ENCODE measurements around the gene TCF7L1. TPM values are rescaled to one million over a fixed set of nuclear protein-coding genes. Genes with fewer than 3 reads are reported as not detected.
"Not testable (repeated sequence)": the region's sequence is repeated elsewhere in the genome, so short reads cannot be mapped to it uniquely, and the experiment has no call there.

The TCF7L1 gene
- total RNA-seq, 1 donor from 2014 or later = 83.8 TPM

GRCh38 chr2:85329181-85329651 lies 196.0 kb downstream of the TCF7L1 start:
- Mint-ChIP-seq H3K27ac (ENCODE audit: unreplicated experiment) (no peak overlapping the region), H3K4me3 (ENCODE audit: unreplicated experiment) (peak overlapping the region; percentile 12), H3K36me3 (ENCODE audit: low read depth, unreplicated experiment) (peaks cover 30% of the 10 kb centered on the region), H3K27me3 (ENCODE audit: unreplicated experiment) (peaks cover 8% of the 10 kb centered on the region), H3K4me1 (ENCODE audit: unreplicated experiment) (peaks cover 32% of the 10 kb centered on the region), H3K9me3 (ENCODE audit: unreplicated experiment) (no peaks in the 10 kb centered on the region)
- no peak for TF ChIP-seq CTCF (IDR thresholded peaks at IDR 0.05; ENCODE audit: unreplicated experiment)
- no peak for DNase-seq (ENCODE audit: low spot score)

GRCh38 chr2:85329701-85330100 lies 196.5 kb downstream of the TCF7L1 start:
- Mint-ChIP-seq H3K4me1 (ENCODE audit: unreplicated experiment) (peaks cover 30% of the 10 kb centered on the region), H3K36me3 (ENCODE audit: low read depth, unreplicated experiment) (peaks cover 25% of the 10 kb centered on the region)
- not testable (repeated sequence) for H3K27ac Mint-ChIP-seq (ENCODE audit: unreplicated experiment); H3K4me3 Mint-ChIP-seq (ENCODE audit: unreplicated experiment); DNase-seq (ENCODE audit: low spot score); H3K9me3 Mint-ChIP-seq (ENCODE audit: unreplicated experiment); H3K27me3 Mint-ChIP-seq (ENCODE audit: unreplicated experiment)

GRCh38 chr2:85330839-85331636 lies 197.8 kb downstream of the TCF7L1 start:
- Mint-ChIP-seq H3K4me3 (ENCODE audit: unreplicated experiment) (no peak overlapping the region), H3K4me1 (ENCODE audit: unreplicated experiment) (peaks cover 18% of the 10 kb centered on the region), H3K27me3 (ENCODE audit: unreplicated experiment) (peaks cover 8% of the 10 kb centered on the region), H3K36me3 (ENCODE audit: low read depth, unreplicated experiment) (peaks cover 15% of the 10 kb centered on the region), H3K27ac (ENCODE audit: unreplicated experiment) (no peak overlapping the region), H3K9me3 (ENCODE audit: unreplicated experiment) (no peaks in the 10 kb centered on the region)
- no peak for TF ChIP-seq CTCF (IDR thresholded peaks at IDR 0.05; ENCODE audit: unreplicated experiment)
- DNase-seq (ENCODE audit: low spot score) = no peak

- DNase-seq (ENCODE audit: low spot score); H3K36me3 Mint-ChIP-seq (ENCODE audit: low read depth, unreplicated experiment); H3K9me3 Mint-ChIP-seq (ENCODE audit: unreplicated experiment); H3K4me3 Mint-ChIP-seq (ENCODE audit: unreplicated experiment); H3K4me1 Mint-ChIP-seq (ENCODE audit: unreplicated experiment); H3K27me3 Mint-ChIP-seq (ENCODE audit: unreplicated experiment); H3K27ac Mint-ChIP-seq (ENCODE audit: unreplicated experiment): not testable (repeated sequence)
Observed at GRCh38 chr2:85333877-85334276, 200.7 kb downstream of the TCF7L1 start.

GRCh38 chr2:85334928-85335327 lies 201.7 kb downstream of the TCF7L1 start:
- Mint-ChIP-seq H3K36me3 (ENCODE audit: low read depth, unreplicated experiment) (no peaks in the 10 kb centered on the region), H3K9me3 (ENCODE audit: unreplicated experiment) (no peaks in the 10 kb centered on the region), H3K4me3 (ENCODE audit: unreplicated experiment) (no peak overlapping the region), H3K27ac (ENCODE audit: unreplicated experiment) (no peak overlapping the region), H3K4me1 (ENCODE audit: unreplicated experiment) (no peaks in the 10 kb centered on the region), H3K27me3 (ENCODE audit: unreplicated experiment) (peaks cover 1% of the 10 kb centered on the region)
- no peak for DNase-seq (ENCODE audit: low spot score)
- no peak for TF ChIP-seq CTCF (IDR thresholded peaks at IDR 0.05; ENCODE audit: unreplicated experiment)

Data from endothelial cell (in vitro differentiated cells).